Tibial nerve (tissue), 4 donors: Measurements from ENCODE around the gene CUX1.

Source experiments
- CTCF ChIP-seq, 5 experiments: fragments of 200-600 bp in 3 of 5; fragments of 450-650 bp in 2 of 5; sonication (generic) in 3 of 5; IDR thresholded peaks; one replicate each; pipeline ENCODE4 v1.5.1; 2016 to 2019; ENCODE audit warnings: antibody characterized with exemption in 5 of 5, mild to moderate bottlenecking in 3 of 5, moderate library complexity in 2 of 5
- EP300 ChIP-seq, 2 donors: sonication (generic); formaldehyde crosslinking; IDR thresholded peaks; one replicate each; pipeline ENCODE4 v1.6.1; 2017; ENCODE audit warnings: antibody characterized with exemption in 2 of 2, mild to moderate bottlenecking in 1 of 2
- POLR2A ChIP-seq, 2 donors: fragments of 450-650 bp; IDR thresholded peaks; one replicate each; pipeline ENCODE4 v1.6.1; 2017; ENCODE audit warnings: antibody characterized with exemption in 2 of 2, mild to moderate bottlenecking in 2 of 2, moderate library complexity in 2 of 2

DNA sequence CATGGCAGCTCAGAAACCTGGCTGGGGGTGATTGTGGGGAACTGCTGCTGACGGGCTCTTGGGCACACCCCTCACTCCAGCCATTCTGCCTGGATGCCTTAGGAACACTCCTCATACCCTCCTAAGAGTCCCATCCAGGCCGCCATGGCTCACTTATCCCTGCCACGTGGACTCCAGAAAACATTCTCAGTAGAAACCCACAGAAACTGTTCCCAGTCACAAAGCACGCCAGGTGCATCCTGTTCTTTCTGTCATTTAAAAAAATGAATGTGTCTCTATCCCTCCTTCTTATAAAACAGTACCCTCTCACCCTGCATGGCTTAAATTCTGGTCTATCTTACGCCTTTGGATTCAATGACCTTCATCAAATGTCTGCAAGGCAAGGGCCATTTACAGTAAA, 177.7 kb downstream of the CUX1 start:
- no peak for TF ChIP-seq POLR2A (IDR thresholded peaks at IDR 0.05)
- no peak for TF ChIP-seq CTCF (IDR thresholded peaks at IDR 0.05)
- TF ChIP-seq EP300 (IDR thresholded peaks at IDR 0.05) = no peak
